Left colon (tissue), 2 donors: ENCODE results near the gene HDAC10. TPM values are rescaled to one million over a fixed set of nuclear protein-coding genes. Genes with fewer than 3 reads are reported as not detected.
A peak's percentile ranks its signal among the peaks of the same experiment; 100 is the strongest.
"Not testable (repeated sequence)": the region's sequence is repeated elsewhere in the genome, so short reads cannot be mapped to it uniquely, and the experiment has no call there.

Experiments
- ATAC-seq: fragments of 200-7000 bp; cut with Tn5 transposase; one replicate; pipeline ENCODE4 v1.9.1; 2020; ENCODE audit warnings: mild to moderate bottlenecking, moderate library complexity
- DNase-seq, 2 donors: peaks; one replicate each; pipeline ENCODE4 v3.0.0-alpha.2; 2020
- intact Hi-C, 2 donors: fragments of 100-400 bp; cut with DNase I in 1 of 2; cut with micrococcal nuclease in 1 of 2; formaldehyde crosslinking; loops; one replicate each; pipeline versions ENCODE4 v1.11.2 to v1.14.0; 2022; cut with DNase I, micrococcal nuclease
- total RNA-seq, 2 donors: library from RNA; stranded (reverse); fragmentation: NEBNext Ultra II Directional; extraction: Animal tissue kit (Norgen Biotek cat#: 25700); gene quantifications; one replicate each; pipeline ENCODE4 v1.2.1, GENCODE V29; 2021
- donor health status: DM: no; HTN: no; CAD: no.
- donor health status: DM: yes; HTN: yes; CAD: no.

Gene HDAC10
- total RNA-seq, 2 donors from 2014 or later, result 48.3 to 49.2 TPM

DNA sequence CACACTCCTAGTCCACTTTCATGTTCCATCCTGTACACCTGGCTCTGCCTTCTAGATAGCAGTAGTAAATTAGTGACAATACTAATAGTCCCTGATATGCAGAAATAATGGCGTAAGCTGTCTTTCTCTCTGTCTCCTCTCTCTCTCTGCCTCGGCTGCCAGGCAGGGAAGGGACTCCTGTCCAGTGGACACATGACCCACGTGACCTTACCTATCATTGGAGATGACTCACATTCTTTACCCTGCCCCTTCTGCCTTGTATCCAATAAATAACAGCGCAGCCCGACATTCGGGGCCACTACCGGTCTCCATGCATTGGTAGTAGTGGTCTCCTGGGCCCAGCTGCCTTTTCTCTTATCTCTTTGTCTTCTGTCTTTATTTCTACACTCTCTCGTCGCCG lies 22.7 kb upstream of the HDAC10 start:
- intact Hi-C loops, result loop anchor here in 1 of 2 donors (10.0 kb wide), 1 partner anchor 51 kb away; the partner anchor contains the start of gene DENND6B
- not testable (repeated sequence) for ATAC-seq, DNase-seq

DNA sequence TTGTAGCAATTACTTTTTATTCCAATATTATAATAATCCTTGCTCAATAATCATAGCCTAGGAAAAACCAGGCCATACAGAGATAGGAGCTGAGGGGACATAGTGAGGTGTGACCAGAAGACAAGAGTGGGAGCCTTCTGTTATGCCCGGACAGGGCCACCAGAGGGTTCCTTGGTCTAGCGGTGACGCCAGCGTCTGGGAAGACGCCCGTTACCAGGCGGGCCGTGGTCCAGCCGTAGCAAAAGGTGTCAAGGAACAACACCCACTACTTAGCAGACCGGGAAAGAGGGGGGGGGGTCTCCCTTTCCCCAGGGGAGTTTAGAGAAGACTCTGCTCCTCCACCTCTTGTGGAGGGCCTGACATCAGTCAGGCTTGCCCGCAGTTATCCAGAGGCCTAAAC lies 22.3 kb upstream of the HDAC10 start:
- intact Hi-C loops, result loop anchor here in 1 of 2 donors (10.0 kb wide), 1 partner anchor 51 kb away; the partner anchor contains the start of gene DENND6B
- not testable (repeated sequence) for DNase-seq, ATAC-seq

- ATAC-seq, result no peak
- intact Hi-C loops, result loop anchor here in 1 of 2 donors (10.0 kb wide), 1 partner anchor 53 kb away; the partner anchor contains the start of gene DENND6B
- no peak for DNase-seq
These were observed 21.2 kb upstream of the HDAC10 start for GRCh38 chr22:50272044-50272802.

GRCh38 chr22:50271519-50271970 lies 20.5 kb upstream of the HDAC10 start:
- peak in 1 of 2 donors; percentile 82 for DNase-seq
- intact Hi-C loops, result loop anchor here in 1 of 2 donors (10.0 kb wide), 1 partner anchor 53 kb away; the partner anchor contains the start of gene DENND6B

GRCh38 chr22:50270666-50271394 lies 19.8 kb upstream of the HDAC10 start:
- ATAC-seq, result peak; percentile 52
- intact Hi-C loops, result loop anchor here in 1 of 2 donors (10.0 kb wide), 1 partner anchor 54 kb away; the partner anchor contains the start of gene DENND6B
- DNase-seq, result peak in 1 of 2 donors; percentile 80

More at GRCh38 chr22:50271519-50271970, 20.5 kb upstream of the HDAC10 start:
- ATAC-seq, result peak; percentile 64

- peak; percentile 36 for ATAC-seq
- intact Hi-C loops, result loop anchor here in 1 of 2 donors (10.0 kb wide), 1 partner anchor 55 kb away; the partner anchor contains the start of gene DENND6B
These were observed 19.1 kb upstream of the HDAC10 start, which contains the start of gene MAPK11 for GRCh38 chr22:50269970-50270665. TSS of gene MAPK11 (minus strand) at chr22:50270380. CDS start at chr22:50270292, 88 bp downstream.

DNA sequence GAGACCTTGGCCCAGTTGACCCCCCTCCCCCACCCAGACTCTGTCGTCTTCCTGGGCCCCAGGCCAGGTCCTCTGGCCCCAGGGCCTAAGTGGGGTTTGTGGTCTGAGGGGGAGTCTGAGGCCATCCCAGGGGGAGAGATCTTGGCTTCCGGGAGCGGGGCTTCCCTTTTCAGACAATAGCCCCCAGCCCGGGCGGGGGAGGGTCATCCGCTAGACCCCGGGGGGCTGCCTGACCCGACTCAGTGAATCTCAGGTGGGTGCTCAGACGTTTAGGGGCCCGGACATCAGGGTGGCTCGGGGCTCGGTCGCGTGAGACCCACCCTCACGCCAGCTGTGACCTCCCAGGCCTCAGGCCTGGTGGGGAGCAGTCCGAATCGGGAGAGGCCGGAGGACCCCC lies 18.5 kb upstream of the HDAC10 start:
- intact Hi-C loops, result no loop called here
- no peak for ATAC-seq

More at GRCh38 chr22:50269970-50270665, 19.1 kb upstream of the HDAC10 start, which contains the start of gene MAPK11:
- DNase-seq, result peak in 1 of 2 donors; percentile 68

DNA sequence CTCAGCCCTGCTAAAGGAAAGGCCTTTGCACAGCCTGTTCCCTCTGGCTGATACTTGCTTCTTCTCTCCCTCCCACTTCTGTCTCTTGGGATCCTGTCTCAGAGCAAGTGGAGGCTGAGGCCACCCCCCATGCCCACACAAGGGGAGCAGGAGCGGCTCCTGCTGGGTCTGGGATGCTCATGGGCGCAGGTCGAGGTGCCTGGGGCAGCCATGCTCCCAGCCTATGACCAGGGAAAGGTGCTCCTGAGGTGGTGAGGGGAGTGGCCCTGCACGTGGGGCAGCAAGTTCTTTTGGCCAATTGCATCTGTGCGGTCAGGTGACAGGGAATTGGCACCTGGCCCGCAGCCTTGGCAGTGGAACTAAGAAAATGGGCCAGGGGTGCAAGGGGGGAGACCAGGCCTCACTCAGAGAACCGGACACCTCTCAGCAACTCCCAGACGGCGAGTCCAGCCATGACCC lies 17.6 kb upstream of the HDAC10 start:
- ATAC-seq (peak; percentile 24), DNase-seq (peak in 1 of 2 donors; percentile 50)
- intact Hi-C loops, result no loop called here

More for the DNA sequence above, 18.5 kb upstream of the HDAC10 start:
- no peak for DNase-seq

DNA sequence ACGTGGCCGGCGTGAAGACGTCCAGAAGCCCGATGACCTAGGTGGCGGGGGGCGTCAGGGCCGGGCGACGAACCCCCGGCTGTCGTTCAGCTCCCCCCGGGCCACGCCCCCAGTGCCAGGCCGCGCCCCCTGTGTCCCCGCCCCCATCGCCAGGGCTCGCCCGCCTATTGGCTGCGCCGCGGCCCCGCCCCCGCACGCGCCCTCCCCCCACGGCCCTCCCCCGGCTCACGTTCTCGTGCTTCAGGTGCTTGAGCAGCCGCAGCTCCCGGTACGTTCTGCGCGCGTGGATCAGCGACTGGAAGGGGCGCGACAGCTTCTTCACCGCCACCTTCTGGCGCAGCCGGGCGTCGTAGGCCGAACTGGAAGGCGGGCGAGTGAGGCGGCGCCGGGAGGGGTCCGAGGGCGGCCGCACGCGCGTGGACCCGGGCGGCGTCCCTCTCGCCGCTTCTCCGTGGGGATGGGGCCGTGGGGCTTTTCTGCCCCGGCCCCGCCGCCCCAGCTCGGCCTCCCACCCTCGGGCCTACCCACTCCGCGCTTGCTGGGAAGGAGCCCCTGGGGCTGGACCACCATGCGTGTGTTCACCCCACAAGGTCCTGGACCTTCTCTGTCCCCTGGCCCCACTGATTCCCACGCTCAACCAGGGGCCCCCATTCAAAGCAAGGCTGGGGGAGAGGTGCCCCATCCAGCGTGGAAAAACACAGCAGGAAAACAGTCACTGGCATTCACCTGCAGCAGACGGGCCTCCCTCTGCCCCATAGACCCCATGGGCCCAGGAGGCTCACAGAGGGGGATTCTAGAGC lies 16.7 kb upstream of the HDAC10 start:
- peak; percentile 55 to 63 for DNase-seq
- peak; percentile 61 for ATAC-seq
- intact Hi-C loops, result no loop called here

GRCh38 chr22:50266994-50267393 lies 15.9 kb upstream of the HDAC10 start:
- ATAC-seq (no peak), DNase-seq (no peak)
- intact Hi-C loops, result no loop called here

DNA sequence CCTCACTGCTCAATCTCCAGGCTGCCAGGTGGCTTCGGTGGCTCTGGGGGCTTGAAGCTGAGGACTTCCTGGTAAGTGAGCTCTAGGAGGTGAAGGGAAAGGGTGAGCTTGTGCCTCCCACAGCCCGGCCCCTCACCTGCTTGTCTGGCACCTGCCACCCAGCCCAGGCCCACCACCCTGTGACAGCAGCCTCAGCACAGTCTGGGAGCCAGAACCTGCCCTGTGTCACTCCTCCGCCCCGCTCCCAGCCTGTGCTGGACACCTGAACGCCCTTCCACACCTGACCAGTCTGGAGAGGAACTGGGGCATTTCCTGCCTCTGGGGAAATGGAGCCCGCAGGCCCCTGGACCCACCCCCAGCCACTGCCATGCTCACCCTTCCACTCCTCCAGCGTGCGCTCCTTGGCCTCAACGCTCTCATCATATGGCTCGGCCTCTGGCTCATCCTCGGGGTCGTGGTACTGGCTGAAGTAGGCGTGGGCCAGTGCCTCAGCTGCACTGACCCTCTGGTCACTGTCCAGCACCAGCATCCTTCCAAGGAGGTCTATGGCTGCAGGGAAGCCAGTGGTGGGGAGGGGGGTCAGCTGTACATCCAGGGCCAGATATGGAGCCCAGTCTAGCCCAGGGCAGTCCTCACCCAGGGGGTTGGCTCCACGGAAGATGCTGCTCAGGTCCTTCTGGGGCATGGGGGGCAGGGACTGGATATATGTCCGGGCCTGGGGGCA lies 14.0 kb upstream of the HDAC10 start:
- ATAC-seq (no peak), DNase-seq (no peak)
- intact Hi-C loops, result no loop called here

DNA sequence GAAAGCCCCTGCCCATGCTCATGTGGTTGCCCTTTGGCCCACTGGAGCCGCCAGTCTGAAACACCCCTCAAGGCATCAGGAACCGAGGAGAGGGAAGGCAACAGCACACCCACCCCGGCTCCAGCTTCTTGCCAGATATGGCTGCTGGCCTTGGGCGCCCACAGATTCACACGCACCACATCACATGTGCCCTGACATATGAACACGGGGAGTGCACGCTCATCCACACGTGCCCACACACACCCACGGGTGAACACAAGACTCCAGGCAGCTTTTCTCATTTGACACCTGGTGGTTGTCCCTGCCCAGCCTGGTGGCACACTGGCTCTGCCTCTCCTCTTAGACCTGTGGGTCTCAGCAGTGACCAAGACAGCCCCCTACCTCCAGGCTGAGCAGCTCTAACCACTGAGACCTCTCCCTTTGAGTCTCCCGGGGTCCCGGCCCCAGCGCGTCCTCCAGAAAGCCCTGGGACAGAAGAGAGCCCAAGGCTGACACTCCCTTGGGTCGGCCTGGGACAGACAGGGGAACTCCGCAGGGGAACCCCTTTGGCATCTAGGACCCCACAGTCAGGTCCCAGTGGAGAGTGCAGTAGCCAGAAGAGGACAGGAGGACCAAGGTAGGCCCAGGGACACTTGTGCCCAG lies 13.2 kb upstream of the HDAC10 start:
- DNase-seq, result no peak
- intact Hi-C loops, result no loop called here
- ATAC-seq, result no peak

GRCh38 chr22:50262973-50263617 lies 12.0 kb upstream of the HDAC10 start:
- intact Hi-C loops, result no loop called here
- no peak for DNase-seq

DNA sequence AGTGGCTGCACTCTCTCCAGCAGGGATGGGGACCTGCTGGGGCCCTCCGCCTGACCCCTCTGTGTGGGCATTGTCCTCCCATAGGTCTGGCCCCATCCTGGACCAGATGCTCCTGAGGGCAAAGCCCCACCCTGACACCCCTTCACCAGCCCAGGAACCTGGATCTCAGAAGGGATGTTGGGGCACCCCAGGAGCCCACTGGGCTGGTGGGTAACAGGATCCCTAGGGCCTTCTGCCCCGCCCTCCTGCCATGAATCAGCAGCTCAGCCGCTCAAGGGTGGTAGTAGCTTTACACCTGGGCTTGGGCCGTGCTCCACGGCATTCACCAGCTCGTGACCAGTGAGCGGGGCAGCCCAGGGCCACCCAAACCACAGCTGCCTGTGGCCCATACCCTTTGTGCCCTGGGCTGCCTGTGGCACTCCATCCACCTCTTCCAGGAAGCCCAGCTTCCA lies 11.4 kb upstream of the HDAC10 start:
- intact Hi-C loops, result no loop called here

More at GRCh38 chr22:50262973-50263617, 12.0 kb upstream of the HDAC10 start:
- no peak for ATAC-seq

GRCh38 chr22:50261615-50262459 lies 10.8 kb upstream of the HDAC10 start, which contains the start of gene MAPK12:
TSS of gene MAPK12 (minus strand) at chr22:50261683. CDS start at chr22:50261509, 174 bp downstream.
- no peak for ATAC-seq
- intact Hi-C loops, result no loop called here

More for the DNA sequence above, 11.4 kb upstream of the HDAC10 start:
- no peak for DNase-seq
- ATAC-seq, result no peak

More at GRCh38 chr22:50261615-50262459, 10.8 kb upstream of the HDAC10 start, which contains the start of gene MAPK12:
- DNase-seq, result no peak
